ENCODE results near the gene DYNC1H1.

DNA sequence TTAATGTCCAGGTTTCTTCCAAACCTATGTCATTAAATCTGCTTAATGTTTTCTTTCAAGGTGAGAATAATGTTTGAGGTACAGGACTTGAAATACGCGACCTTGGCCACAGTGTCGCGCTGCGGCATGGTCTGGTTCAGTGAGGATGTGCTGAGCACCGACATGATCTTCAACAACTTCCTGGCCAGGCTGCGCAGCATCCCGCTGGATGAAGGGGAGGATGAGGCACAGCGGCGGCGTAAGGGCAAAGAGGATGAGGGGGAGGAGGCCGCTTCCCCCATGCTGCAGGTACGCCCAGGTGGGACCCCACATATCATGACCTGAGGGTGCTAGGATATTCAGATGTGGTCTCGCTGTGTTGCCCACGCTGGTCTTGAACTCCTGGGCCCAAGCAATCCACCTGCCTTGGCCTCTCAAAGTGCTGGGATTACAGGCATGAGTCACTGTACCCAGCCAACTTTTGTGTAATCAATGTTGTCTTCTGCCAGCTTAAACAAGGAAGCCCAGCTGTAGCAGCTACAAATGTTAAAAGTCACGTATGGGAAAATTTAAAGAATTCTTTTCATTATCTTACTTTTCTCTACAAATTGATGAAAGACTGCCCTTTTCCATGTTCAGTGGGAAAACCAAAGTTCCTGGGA, 50.8 kb downstream of the DYNC1H1 start:
- TF ChIP-seq CTCF (IDR thresholded peaks at IDR 0.05) (no peak), POLR2A (IDR thresholded peaks at IDR 0.05) (no peak)
